Upper lobe of right lung (tissue), 1 donor: Measurements from ENCODE around the gene MRTFB. TPM values are rescaled to one million over a fixed set of nuclear protein-coding genes. Genes with fewer than 3 reads are reported as not detected.

Source experiments
- ATAC-seq: fragments of 200-7000 bp; cut with Tn5 transposase; one replicate; pipeline ENCODE4 v1.9.1; 2020; ENCODE audit warnings: mild to moderate bottlenecking, moderate library complexity
- DNase-seq: peaks from one replicate; pipeline ENCODE4 v3.0.0-alpha.2; 2020
- H3K27ac ChIP-seq: fragments of 200-600 bp; one replicate; pipeline ENCODE4 v1.8.0; 2022
- H3K27me3 ChIP-seq: fragments of 200-600 bp; one replicate; pipeline ENCODE4 v1.8.0; 2022; ENCODE audit warnings: mild to moderate bottlenecking
- H3K36me3 ChIP-seq: fragments of 200-600 bp; one replicate; pipeline ENCODE4 v1.8.0; 2022
- H3K4me1 ChIP-seq: fragments of 200-600 bp; one replicate; pipeline ENCODE4 v1.8.0; 2022
- H3K4me3 ChIP-seq: fragments of 200-600 bp; one replicate; pipeline ENCODE4 v1.8.0; 2022; ENCODE audit warnings: mild to moderate bottlenecking
- H3K9me3 ChIP-seq: fragments of 200-600 bp; one replicate; pipeline ENCODE4 v1.8.0; 2022
- CTCF ChIP-seq: fragments of 200-600 bp; IDR thresholded peaks from one replicate; pipeline ENCODE4 v1.8.0; 2022; ENCODE audit warnings: antibody characterized with exemption
- intact Hi-C: fragments of 100-400 bp; cut with DNase I; formaldehyde crosslinking; loops from one replicate; pipeline ENCODE4 v1.11.0; 2022
- total RNA-seq: library from RNA; stranded (reverse); fragmentation: NEBNext Ultra II Directional; extraction: Animal tissue kit (Norgen Biotek cat#: 25700); gene quantifications from one replicate; pipeline ENCODE4 v1.2.1, GENCODE V29; 2021
- donor health status: DM: no; HTN: yes; CAD: no; lungs with severe emphysema.

MRTFB gene
- total RNA-seq, 1 donor from 2014 or later = 54.7 TPM

GRCh38 chr16:14057878-14058382, 13.2 kb upstream of the MRTFB start:
- ATAC-seq = peak; percentile 61

DNA sequence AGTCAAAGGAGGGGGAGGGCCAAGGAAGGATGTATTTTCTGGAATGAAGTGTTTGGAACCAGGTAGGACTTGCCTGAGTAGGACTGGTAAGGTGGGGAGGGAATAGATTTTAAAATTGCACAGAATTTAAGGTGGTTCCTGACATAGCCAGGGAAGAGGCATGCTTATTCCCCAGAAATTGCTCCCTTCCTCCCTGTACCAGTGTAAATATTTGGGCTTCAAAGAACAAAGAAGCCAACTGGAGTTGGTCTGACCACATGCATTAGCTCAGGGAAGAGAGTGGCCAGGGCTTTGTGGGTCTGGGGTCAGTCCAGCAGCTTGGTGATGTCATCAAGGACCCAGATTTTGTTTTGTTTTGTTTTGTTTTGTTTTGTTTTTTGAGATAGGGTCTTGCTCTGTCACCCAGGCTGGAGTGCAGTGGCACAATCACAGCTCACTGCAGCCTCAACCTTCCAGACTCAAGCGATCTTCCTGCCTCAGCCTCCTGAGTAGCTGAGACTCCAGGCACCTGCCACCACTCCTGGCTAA, 9.3 kb upstream of the MRTFB start:
- no peak for TF ChIP-seq CTCF
- no peaks in the 10 kb centered on the region for H3K27me3 ChIP-seq
- no peaks in the 10 kb centered on the region for H3K4me1 ChIP-seq
- H3K9me3 ChIP-seq = no peaks in the 10 kb centered on the region
- no peaks in the 10 kb centered on the region for H3K36me3 ChIP-seq
- no peak overlapping the region for H3K27ac ChIP-seq
- no peak for ATAC-seq
- H3K4me3 ChIP-seq = no peak overlapping the region
- no peak for DNase-seq
- intact Hi-C loops = no loop called here

More at GRCh38 chr16:14057878-14058382, 13.2 kb upstream of the MRTFB start:
- Histone ChIP-seq H3K36me3 (no peaks in the 10 kb centered on the region), H3K27ac (peak overlapping the region; percentile 61), H3K4me3 (no peak overlapping the region), H3K27me3 (no peaks in the 10 kb centered on the region), H3K4me1 (no peaks in the 10 kb centered on the region), H3K9me3 (no peaks in the 10 kb centered on the region)
- intact Hi-C loops = no loop called here
- no peak for DNase-seq
- no peak for TF ChIP-seq CTCF

DNA sequence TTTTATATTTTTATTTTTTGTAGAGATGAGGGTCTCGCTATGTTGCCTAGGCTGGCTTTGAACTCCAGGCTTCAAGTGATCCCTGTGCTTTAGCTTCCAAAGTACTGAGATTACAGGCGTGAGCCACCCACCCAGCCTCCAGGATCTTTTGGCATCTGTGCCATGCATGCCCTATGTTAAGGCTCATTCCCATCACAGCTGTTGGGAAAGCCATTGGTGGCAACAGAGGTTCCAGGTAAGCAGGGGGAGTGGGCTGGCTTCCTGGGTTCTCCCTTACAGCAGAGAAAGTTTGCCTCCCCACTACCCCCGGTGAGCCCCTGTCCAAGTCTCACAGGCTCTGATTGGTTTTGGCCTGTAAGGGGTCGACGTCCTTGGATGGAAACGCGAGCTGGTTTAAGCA, 8.9 kb upstream of the MRTFB start:
- DNase-seq (no peak), ATAC-seq (no peak)
- H3K9me3 ChIP-seq = no peaks in the 10 kb centered on the region
- no peaks in the 10 kb centered on the region for H3K4me1 ChIP-seq
- TF ChIP-seq CTCF = no peak
- no peak overlapping the region for H3K4me3 ChIP-seq
- intact Hi-C loops = no loop called here
- no peak overlapping the region for H3K27ac ChIP-seq
- H3K36me3 ChIP-seq = no peaks in the 10 kb centered on the region
- H3K27me3 ChIP-seq = no peaks in the 10 kb centered on the region

DNA sequence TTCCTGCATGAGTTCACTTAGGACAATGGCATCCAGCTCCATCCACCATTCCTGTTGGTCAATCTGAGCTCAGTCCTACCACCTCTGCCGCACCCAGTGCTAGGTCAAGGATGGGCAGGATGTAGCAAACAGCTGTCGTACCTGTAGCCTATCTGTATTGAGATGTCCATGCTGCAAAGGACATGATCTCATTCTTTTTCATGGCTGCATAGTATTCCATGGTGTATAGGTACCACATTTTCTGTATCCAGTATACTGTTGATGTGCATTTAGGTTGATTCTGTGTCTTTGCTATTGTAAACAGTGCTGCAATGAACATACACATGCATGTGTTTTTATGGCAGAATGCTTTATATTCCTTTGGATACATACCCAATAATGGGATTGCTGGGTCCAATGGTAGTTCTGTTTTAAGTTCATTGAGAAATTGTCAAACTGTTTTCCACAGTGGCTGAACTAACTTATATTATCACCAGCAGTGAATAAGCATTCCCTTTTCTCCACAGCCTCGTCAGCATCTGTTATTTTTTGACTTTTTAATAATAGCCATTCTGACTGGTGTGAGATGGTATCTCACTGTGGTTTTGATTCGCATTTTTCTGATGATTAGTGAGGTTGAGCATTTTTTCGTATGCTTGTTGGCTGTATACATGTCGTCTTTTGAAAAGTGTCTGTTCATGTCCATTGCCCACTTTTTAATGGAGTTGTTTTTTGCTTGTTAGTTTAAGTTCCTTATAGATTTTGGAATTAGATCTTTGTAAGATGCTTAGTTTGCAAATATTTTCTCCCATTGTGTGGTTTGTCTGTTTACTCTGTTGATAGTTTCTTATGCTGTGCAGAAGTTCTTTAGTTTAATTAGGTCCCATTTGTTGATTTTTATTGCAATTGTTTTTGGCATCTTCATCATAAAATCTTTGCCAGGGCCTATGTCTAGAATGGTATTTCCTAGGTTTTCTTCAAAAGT, 7.2 kb upstream of the MRTFB start:
- no peak for TF ChIP-seq CTCF
- intact Hi-C loops = no loop called here
- DNase-seq (no peak), ATAC-seq (no peak)
- H3K4me1 ChIP-seq = no peaks in the 10 kb centered on the region
- H3K9me3 ChIP-seq = no peaks in the 10 kb centered on the region
- H3K27ac ChIP-seq = no peak overlapping the region
- no peak overlapping the region for H3K4me3 ChIP-seq
- H3K36me3 ChIP-seq = no peaks in the 10 kb centered on the region
- H3K27me3 ChIP-seq = no peaks in the 10 kb centered on the region

- no peaks in the 10 kb centered on the region for H3K4me1 ChIP-seq
- H3K27ac ChIP-seq = no peak overlapping the region
- TF ChIP-seq CTCF = no peak
- DNase-seq (no peak), ATAC-seq (no peak)
- no peak overlapping the region for H3K4me3 ChIP-seq
- H3K27me3 ChIP-seq = no peaks in the 10 kb centered on the region
- H3K9me3 ChIP-seq = no peaks in the 10 kb centered on the region
- no peaks in the 10 kb centered on the region for H3K36me3 ChIP-seq
- intact Hi-C loops = no loop called here
Observed at GRCh38 chr16:14069818-14070217, 1.3 kb upstream of the MRTFB start.
